Astrocyte (in vitro differentiated cells and primary cell): ENCODE data around the gene HOXB6. TPM values are rescaled to one million over a fixed set of nuclear protein-coding genes. Genes with fewer than 3 reads are reported as not detected.
A peak's percentile ranks its signal among the peaks of the same experiment; 100 is the strongest.

Source experiments
- DNase-seq: peaks from one replicate; pipeline ENCODE4 v3.0.0-alpha.2; 2010; ENCODE audit warnings: low read depth
- FAIRE-seq: peaks from 2 replicates; lab custom pipeline; 2011; peaks lifted over from hg19 to GRCh38; lab: Jason Lieb, UNC
- H2AFZ ChIP-seq: 2 replicates; pipeline ENCODE4 v1.6.0; 2012; ENCODE audit warnings: low read depth, low read length, inconsistent platforms
- H3K27ac ChIP-seq: 2 replicates; pipeline ENCODE4 v1.5.1; 2011; ENCODE audit warnings: low read depth, low read length, inconsistent platforms
- H3K27me3 ChIP-seq: 2 replicates; pipeline ENCODE4 v1.6.0; 2011; ENCODE audit warnings: low read length, inconsistent platforms; ENCODE audit not compliant: insufficient read depth
- H3K36me3 ChIP-seq: 2 replicates; pipeline ENCODE4 v1.5.1; 2011; ENCODE audit warnings: low read length, inconsistent platforms; ENCODE audit not compliant: insufficient read depth
- H3K4me1 ChIP-seq: 2 replicates; pipeline ENCODE4 v1.5.1; 2011; ENCODE audit warnings: low read length, inconsistent platforms; ENCODE audit not compliant: insufficient read depth
- H3K4me2 ChIP-seq: 2 replicates; pipeline ENCODE4 v1.6.0; 2012; ENCODE audit warnings: low read length, inconsistent platforms
- H3K4me3 ChIP-seq: 2 replicates; pipeline ENCODE4 v1.5.1; 2011; ENCODE audit warnings: low read depth, mild to moderate bottlenecking, low read length, inconsistent platforms; ENCODE audit not compliant: insufficient read depth
- H3K79me2 ChIP-seq: 2 replicates; pipeline ENCODE4 v1.6.0; 2012; ENCODE audit warnings: mild to moderate bottlenecking, low read length, inconsistent platforms; ENCODE audit not compliant: insufficient read depth
- H3K9ac ChIP-seq: 2 replicates; pipeline ENCODE4 v1.6.0; 2012; ENCODE audit warnings: mild to moderate bottlenecking, low read length, inconsistent platforms
- H3K9me3 ChIP-seq: 2 replicates; pipeline ENCODE4 v1.5.1; 2012; ENCODE audit warnings: low read depth, mild to moderate bottlenecking, low read length, inconsistent platforms; ENCODE audit not compliant: insufficient read depth
- H4K20me1 ChIP-seq: 2 replicates; pipeline ENCODE4 v1.6.0; 2012; ENCODE audit warnings: low read length, inconsistent platforms; ENCODE audit not compliant: insufficient read depth
- H3K27ac Mint-ChIP-seq: one replicate; pipeline ENCODE4 v1.8.0; 2021; ENCODE audit warnings: mild to moderate bottlenecking, mixed read lengths; ENCODE audit not compliant: unreplicated experiment
- H3K27me3 Mint-ChIP-seq: one replicate; pipeline ENCODE4 v1.8.0; 2021; ENCODE audit warnings: low read depth, mixed read lengths; ENCODE audit not compliant: unreplicated experiment
- H3K36me3 Mint-ChIP-seq: one replicate; pipeline ENCODE4 v1.8.0; 2021; ENCODE audit warnings: low read depth, mixed read lengths; ENCODE audit not compliant: unreplicated experiment
- H3K4me1 Mint-ChIP-seq: one replicate; pipeline ENCODE4 v1.8.0; 2021; ENCODE audit warnings: low read depth, mixed read lengths; ENCODE audit not compliant: unreplicated experiment
- H3K4me3 Mint-ChIP-seq: one replicate; pipeline ENCODE4 v1.8.0; 2021; ENCODE audit warnings: mild to moderate bottlenecking, moderate library complexity, mixed read lengths; ENCODE audit not compliant: unreplicated experiment
- H3K9me3 Mint-ChIP-seq: one replicate; pipeline ENCODE4 v1.8.0; 2021; ENCODE audit warnings: mild to moderate bottlenecking, mixed read lengths; ENCODE audit not compliant: unreplicated experiment
- CTCF ChIP-seq: IDR thresholded peaks from 2 replicates; pipeline ENCODE4 v1.5.1; 2011; ENCODE audit warnings: low read depth, mild to moderate bottlenecking, inconsistent platforms, low read length, moderate library complexity; ENCODE audit not compliant: insufficient read depth
- EZH2 ChIP-seq: IDR thresholded peaks from 2 replicates; pipeline ENCODE4 v1.6.1; 2012; ENCODE audit warnings: mild to moderate bottlenecking, low read length, inconsistent platforms; ENCODE audit not compliant: insufficient read depth
- total RNA-seq: library from RNA; stranded (reverse); gene quantifications from 2 replicates; pipeline ENCODE4 v1.2.1, GENCODE V29; 2021

HOXB6 gene
- total RNA-seq, 1 donor from 2014 or later: not detected

- Histone ChIP-seq H3K27me3 (peaks cover 72% of the 10 kb centered on the region), H3K4me1 (peaks cover 53% of the 10 kb centered on the region), H3K4me3 (peak overlapping the region; percentile 21), H3K79me2 (peaks cover 94% of the 10 kb centered on the region), H3K9me3 (no peaks in the 10 kb centered on the region), H3K36me3 (no peaks in the 10 kb centered on the region), H3K9ac (peak overlapping the region; percentile 83), H3K27ac (peak overlapping the region; percentile 80), H2AFZ (no peak overlapping the region), H3K4me2 (peak overlapping the region; percentile 88), H4K20me1 (peaks cover 6% of the 10 kb centered on the region)
- H3K4me1 Mint-ChIP-seq: peaks cover 2% of the 10 kb centered on the region
- no peak overlapping the region for H3K4me3 Mint-ChIP-seq
- peaks cover 93% of the 10 kb centered on the region for H3K27me3 Mint-ChIP-seq
- H3K27ac Mint-ChIP-seq: no peak overlapping the region
- H3K9me3 Mint-ChIP-seq: peaks cover 18% of the 10 kb centered on the region
- FAIRE-seq: no peak
- peaks cover 5% of the 10 kb centered on the region for H3K36me3 Mint-ChIP-seq
- TF ChIP-seq EZH2 (no peak), CTCF (no peak)
- DNase-seq: no peak
These were observed 48.0 kb downstream of the HOXB6 start for GRCh38 chr17:48556576-48557401.

GRCh38 chr17:48556229-48556575, 48.6 kb downstream of the HOXB6 start:
- TF ChIP-seq EZH2: peak; percentile 42
- no peak for TF ChIP-seq CTCF
- Histone ChIP-seq H3K27me3 (peaks cover 70% of the 10 kb centered on the region), H4K20me1 (peaks cover under 1% of the 10 kb centered on the region), H3K79me2 (peaks cover 92% of the 10 kb centered on the region), H2AFZ (no peak overlapping the region), H3K9me3 (no peaks in the 10 kb centered on the region), H3K27ac (peak overlapping the region; percentile 80), H3K9ac (peak overlapping the region; percentile 83), H3K4me2 (peak overlapping the region; percentile 88), H3K36me3 (no peaks in the 10 kb centered on the region), H3K4me1 (peaks cover 47% of the 10 kb centered on the region), H3K4me3 (peak overlapping the region; percentile 44)
- peaks cover 18% of the 10 kb centered on the region for H3K9me3 Mint-ChIP-seq
- FAIRE-seq (no peak), DNase-seq (no peak)
- peaks cover 5% of the 10 kb centered on the region for H3K36me3 Mint-ChIP-seq
- H3K27ac Mint-ChIP-seq: no peak overlapping the region
- H3K27me3 Mint-ChIP-seq: peaks cover 93% of the 10 kb centered on the region
- no peak overlapping the region for H3K4me3 Mint-ChIP-seq
- peaks cover 2% of the 10 kb centered on the region for H3K4me1 Mint-ChIP-seq
